Gastroesophageal sphincter (tissue), 4 donors: ENCODE results near the gene GMDS. TPM values are rescaled to one million over a fixed set of nuclear protein-coding genes. Genes with fewer than 3 reads are reported as not detected.

Experiments
- ATAC-seq: fragments of 150-250 bp; one replicate; pipeline ENCODE4 v1.9.1; 2016; ENCODE audit warnings: mild to moderate bottlenecking, moderate library complexity
- H3K27ac ChIP-seq, 4 donors: fragments of 200-600 bp; sonication (generic) in 3 of 4; 1 replicate in 3 of 4; 2 replicates in 1 of 4; pipeline ENCODE4 v1.5.1; 2016 to 2019
- H3K27me3 ChIP-seq: fragments of 200-600 bp; sonication (generic); one replicate; pipeline ENCODE4 v1.5.1; 2019
- H3K36me3 ChIP-seq, 2 donors: fragments of 200-600 bp; sonication (generic); one replicate each; pipeline ENCODE4 v1.5.1; 2019; ENCODE audit warnings: control low read depth in 1 of 2
- H3K4me1 ChIP-seq, 3 donors: fragments of 200-600 bp; sonication (generic); 1 replicate in 2 of 3; 2 replicates in 1 of 3; pipeline ENCODE4 v1.5.1; 2016 to 2019; ENCODE audit warnings: control low read depth in 2 of 3
- H3K4me3 ChIP-seq, 2 donors: fragments of 200-600 bp; sonication (generic); one replicate each; pipeline ENCODE4 v1.5.1; 2019; ENCODE audit warnings: mild to moderate bottlenecking in 1 of 2, moderate library complexity in 1 of 2
- H3K9me3 ChIP-seq, 3 donors: fragments of 200-600 bp; sonication (generic); one replicate each; pipeline ENCODE4 v1.5.1; 2017 to 2019; ENCODE audit warnings: control low read depth in 2 of 3
- EP300 ChIP-seq: sonication (generic); formaldehyde crosslinking; IDR thresholded peaks from one replicate; pipeline ENCODE4 v1.6.1; 2017; ENCODE audit warnings: antibody characterized with exemption, mild to moderate bottlenecking
- POLR2A ChIP-seq, 2 donors: fragments of 450-650 bp; IDR thresholded peaks; one replicate each; pipeline ENCODE4 v1.6.1; 2017; ENCODE audit warnings: antibody characterized with exemption in 2 of 2, mild to moderate bottlenecking in 2 of 2, moderate library complexity in 1 of 2
- POLR2AphosphoS5 ChIP-seq: sonication (generic); formaldehyde crosslinking; IDR thresholded peaks from one replicate; pipeline ENCODE4 v1.6.1; 2017; ENCODE audit warnings: antibody characterized with exemption
- WGBS, 2 donors: methylation state at CpG; one replicate each; pipeline ENCODE4 v1.1.5; 2018; ENCODE audit warnings: low coverage in 1 of 2; 5-methylcytosine and 5-hydroxymethylcytosine counted together
- total RNA-seq, 4 donors: library from RNA; depleted of rRNA; stranded (reverse); fragments of >200 nt; gene quantifications; one replicate each; pipeline ENCODE4 v1.1.0, GENCODE V29; 2016
- TF ChIP-seq, protein P1 (sequence below), 4 experiments: fragments of 200-600 bp in 2 of 4; fragments of 450-650 bp in 2 of 4; sonication (generic) in 1 of 4; IDR thresholded peaks; one replicate each; pipeline ENCODE4 v1.5.1; 2017 to 2019; ENCODE audit warnings: antibody characterized with exemption in 4 of 4, mild to moderate bottlenecking in 2 of 4, moderate library complexity in 2 of 4

Gene GMDS
- total RNA-seq, 4 donors from 2014 or later = 5.0 to 14.7 (median 6.4) TPM

DNA sequence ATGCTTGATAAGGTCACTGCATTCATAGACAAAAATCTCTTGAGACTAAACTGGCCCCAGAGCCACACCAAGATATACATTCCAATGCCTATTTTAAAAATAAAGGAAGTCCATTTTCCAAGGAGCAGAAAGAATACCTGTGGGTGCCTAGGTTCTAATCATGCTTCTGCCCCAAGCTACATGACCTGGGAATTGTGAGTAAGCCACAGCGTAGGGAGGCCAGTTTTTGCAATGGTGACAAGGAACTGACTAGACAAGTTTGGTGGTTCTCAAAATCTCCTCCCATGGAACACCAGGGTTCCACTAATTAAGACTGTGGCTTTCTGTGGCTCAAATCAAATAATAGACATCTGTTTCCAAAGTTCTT lies 83.3 kb downstream of the GMDS start:
- H3K36me3 ChIP-seq = no peaks in the 10 kb centered on the region
- peaks cover 0 to 5% (median 0%) of the 10 kb centered on the region in 3 donors for H3K4me1 ChIP-seq
- H3K4me3 ChIP-seq = no peak overlapping the region
- H3K27me3 ChIP-seq = no peaks in the 10 kb centered on the region
- no peak for TF ChIP-seq POLR2AphosphoS5
- TF ChIP-seq EP300 = no peak
- TF ChIP-seq POLR2A (IDR thresholded peaks at IDR 0.05) = no peak
- TF ChIP-seq, protein P1, sequence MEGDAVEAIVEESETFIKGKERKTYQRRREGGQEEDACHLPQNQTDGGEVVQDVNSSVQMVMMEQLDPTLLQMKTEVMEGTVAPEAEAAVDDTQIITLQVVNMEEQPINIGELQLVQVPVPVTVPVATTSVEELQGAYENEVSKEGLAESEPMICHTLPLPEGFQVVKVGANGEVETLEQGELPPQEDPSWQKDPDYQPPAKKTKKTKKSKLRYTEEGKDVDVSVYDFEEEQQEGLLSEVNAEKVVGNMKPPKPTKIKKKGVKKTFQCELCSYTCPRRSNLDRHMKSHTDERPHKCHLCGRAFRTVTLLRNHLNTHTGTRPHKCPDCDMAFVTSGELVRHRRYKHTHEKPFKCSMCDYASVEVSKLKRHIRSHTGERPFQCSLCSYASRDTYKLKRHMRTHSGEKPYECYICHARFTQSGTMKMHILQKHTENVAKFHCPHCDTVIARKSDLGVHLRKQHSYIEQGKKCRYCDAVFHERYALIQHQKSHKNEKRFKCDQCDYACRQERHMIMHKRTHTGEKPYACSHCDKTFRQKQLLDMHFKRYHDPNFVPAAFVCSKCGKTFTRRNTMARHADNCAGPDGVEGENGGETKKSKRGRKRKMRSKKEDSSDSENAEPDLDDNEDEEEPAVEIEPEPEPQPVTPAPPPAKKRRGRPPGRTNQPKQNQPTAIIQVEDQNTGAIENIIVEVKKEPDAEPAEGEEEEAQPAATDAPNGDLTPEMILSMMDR (IDR thresholded peaks at IDR 0.05) = no peak
- H3K27ac ChIP-seq = no peak overlapping the region
- no peaks in the 10 kb centered on the region for H3K9me3 ChIP-seq
- 67% methylated on average over 1 of the region's 1 CpG; no CpG with 5 or more reads in 1 of the 2 donors for WGBS, 2 donors
- no peak for ATAC-seq

DNA sequence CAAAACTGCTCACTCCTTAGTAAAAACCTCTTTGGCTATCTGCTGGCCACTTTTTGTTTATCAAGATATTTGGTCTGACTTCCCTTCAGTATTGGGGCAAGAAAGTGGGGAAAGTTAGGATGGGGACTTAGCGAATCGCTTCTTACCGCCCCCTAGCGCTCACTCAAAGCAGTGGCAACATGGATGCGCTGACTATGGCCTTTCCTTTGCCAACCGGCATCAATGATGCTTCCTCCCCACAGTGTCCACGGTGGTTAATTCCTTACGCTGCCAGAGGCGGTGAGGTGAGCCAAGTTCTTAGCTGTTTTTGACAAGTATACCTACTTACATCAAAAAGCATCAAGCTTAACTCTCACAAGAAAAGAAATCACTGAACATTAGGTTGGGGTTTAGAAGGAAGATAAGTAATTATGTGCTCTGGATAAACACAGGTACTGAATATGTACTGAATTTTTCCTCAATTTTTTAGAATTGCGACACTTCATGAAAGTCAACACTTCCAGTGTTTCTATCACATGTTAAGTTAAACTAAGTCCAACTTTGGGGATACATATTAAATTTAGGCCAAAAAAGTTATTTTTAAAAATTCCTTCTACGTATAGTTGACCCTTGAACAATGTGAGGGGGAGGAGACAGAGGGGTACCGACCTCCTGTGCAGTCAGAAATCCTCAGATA lies 86.7 kb downstream of the GMDS start:
- TF ChIP-seq, protein P1 (IDR thresholded peaks at IDR 0.05) = no peak
- no peak for TF ChIP-seq POLR2A (IDR thresholded peaks at IDR 0.05)
- no peaks in the 10 kb centered on the region for H3K36me3 ChIP-seq
- no peak overlapping the region for H3K27ac ChIP-seq
- H3K27me3 ChIP-seq = no peaks in the 10 kb centered on the region
- H3K4me3 ChIP-seq = no peak overlapping the region
- no peaks in the 10 kb centered on the region for H3K9me3 ChIP-seq
- peaks cover 0 to 6% (median 0%) of the 10 kb centered on the region in 3 donors for H3K4me1 ChIP-seq
- 52 to 59% methylated on average over 7 to 12 of the region's 12 CpGs for WGBS, 2 donors
- no peak for ATAC-seq

DNA sequence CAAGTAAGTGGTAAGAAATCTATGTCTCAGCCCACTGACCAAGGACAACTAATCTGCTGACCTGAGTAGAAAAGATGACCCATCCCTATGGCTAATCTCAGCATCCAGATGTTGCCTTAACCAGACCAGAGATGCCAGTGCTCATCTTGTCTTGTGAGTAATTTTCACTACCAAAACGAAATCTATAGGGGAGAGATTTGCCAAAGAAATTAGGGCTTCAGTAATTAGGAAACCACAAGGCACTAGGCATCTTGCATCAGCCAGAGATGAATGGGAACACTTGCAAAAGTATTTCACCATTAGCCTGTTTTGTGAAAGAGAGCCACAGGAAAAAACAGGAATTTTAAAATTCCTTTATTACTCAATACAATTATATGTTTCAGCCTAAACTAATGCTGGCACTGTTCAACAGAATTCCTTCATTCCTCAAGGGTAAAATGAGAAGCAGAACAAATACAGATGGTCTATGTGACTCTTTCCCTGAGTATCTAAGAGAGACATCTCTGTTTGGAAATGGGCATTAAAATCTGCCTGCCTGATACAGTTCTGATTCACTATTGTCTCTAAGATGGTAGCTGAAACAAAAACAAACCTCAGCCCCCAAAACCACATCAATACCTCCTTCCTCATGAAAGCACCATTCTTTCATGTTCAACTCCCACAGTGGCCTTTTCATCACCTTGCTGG lies 87.8 kb downstream of the GMDS start:
- peaks cover 0 to 6% (median 0%) of the 10 kb centered on the region in 3 donors for H3K4me1 ChIP-seq
- H3K9me3 ChIP-seq = no peaks in the 10 kb centered on the region
- no peak for TF ChIP-seq EP300
- TF ChIP-seq POLR2A (IDR thresholded peaks at IDR 0.05) = no peak
- TF ChIP-seq, protein P1 (IDR thresholded peaks at IDR 0.05) = no peak
- peak; percentile 8 for TF ChIP-seq POLR2AphosphoS5
- no peaks in the 10 kb centered on the region for H3K27me3 ChIP-seq
- WGBS, 2 donors = 47% methylated on average over 1 of the region's 1 CpG; no CpG with 5 or more reads in 1 of the 2 donors
- no peak overlapping the region for H3K4me3 ChIP-seq
- no peak overlapping the region for H3K27ac ChIP-seq
- H3K36me3 ChIP-seq = no peaks in the 10 kb centered on the region
- peak; percentile 85 for ATAC-seq

DNA sequence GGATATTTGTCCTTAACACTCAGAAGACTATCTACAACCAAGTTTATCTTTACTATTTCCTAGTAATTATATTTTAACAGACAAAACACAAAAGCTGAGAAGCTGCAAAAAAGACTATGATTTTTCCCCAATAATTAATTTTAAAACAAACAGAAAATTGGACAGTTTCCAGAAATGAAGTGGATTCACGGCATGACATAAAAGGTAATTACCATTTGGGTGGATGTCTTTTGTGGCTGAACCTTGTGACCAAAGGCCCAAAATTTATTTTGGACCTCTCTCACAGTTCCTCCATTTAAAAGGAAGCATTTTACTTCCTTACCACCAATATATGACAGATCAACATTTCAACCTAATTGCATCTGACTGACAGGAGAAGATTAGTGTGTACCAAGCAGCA lies 90.2 kb downstream of the GMDS start:
- Histone ChIP-seq H3K4me1 (peaks cover 0 to 6% (median 0%) of the 10 kb centered on the region in 3 donors), H3K27me3 (no peaks in the 10 kb centered on the region), H3K4me3 (no peak overlapping the region), H3K9me3 (no peaks in the 10 kb centered on the region), H3K27ac (no peak overlapping the region), H3K36me3 (no peaks in the 10 kb centered on the region)
- 59 to 64% methylated on average over 1 of the region's 1 CpG for WGBS, 2 donors
- no peak for ATAC-seq
- TF ChIP-seq EP300 (no peak), POLR2A (IDR thresholded peaks at IDR 0.05) (no peak), POLR2AphosphoS5 (no peak)
- TF ChIP-seq, protein P1 (IDR thresholded peaks at IDR 0.05) = no peak
